Chondrocyte (in vitro differentiated cells): ENCODE measurements around the gene MAS1. TPM values are rescaled to one million over a fixed set of nuclear protein-coding genes. Genes with fewer than 3 reads are reported as not detected.
"Not testable (repeated sequence)": the region's sequence is repeated elsewhere in the genome, so short reads cannot be mapped to it uniquely, and the experiment has no call there.

ENCODE experiments used
- DNase-seq: peaks from one replicate; pipeline ENCODE4 v3.0.0; 2021; ENCODE audit warnings: mixed read lengths, low spot score
- H3K27ac Mint-ChIP-seq: one replicate; pipeline ENCODE4 v1.8.0; 2021; ENCODE audit warnings: mild to moderate bottlenecking, moderate library complexity, mixed read lengths; ENCODE audit not compliant: unreplicated experiment
- H3K27me3 Mint-ChIP-seq: 2 replicates; pipeline ENCODE4 v1.8.0; 2021; ENCODE audit warnings: low read depth, mixed read lengths
- H3K36me3 Mint-ChIP-seq: 2 replicates; pipeline ENCODE4 v1.8.0; 2021; ENCODE audit warnings: low read depth, mixed read lengths
- H3K4me1 Mint-ChIP-seq: 2 replicates; pipeline ENCODE4 v1.8.0; 2021; ENCODE audit warnings: low read depth, mild to moderate bottlenecking, mixed read lengths
- H3K4me3 Mint-ChIP-seq: one replicate; pipeline ENCODE4 v1.8.0; 2021; ENCODE audit warnings: mild to moderate bottlenecking, moderate library complexity, mixed read lengths; ENCODE audit not compliant: unreplicated experiment
- H3K9me3 Mint-ChIP-seq: 2 replicates; pipeline ENCODE4 v1.8.0; 2021; ENCODE audit warnings: low read depth, mixed read lengths
- total RNA-seq: library from RNA; stranded (reverse); gene quantifications from 3 replicates; pipeline ENCODE4 v1.2.1, GENCODE V29; 2021
- TF ChIP-seq, protein P1 (sequence below): fragments of 200-600 bp; sonication (generic); IDR thresholded peaks from 2 replicates; pipeline ENCODE4 v1.5.0; 2021; ENCODE audit warnings: antibody characterized with exemption, mild to moderate bottlenecking, moderate library complexity

MAS1 gene
- total RNA-seq, 1 donor from 2014 or later: not detected

DNA sequence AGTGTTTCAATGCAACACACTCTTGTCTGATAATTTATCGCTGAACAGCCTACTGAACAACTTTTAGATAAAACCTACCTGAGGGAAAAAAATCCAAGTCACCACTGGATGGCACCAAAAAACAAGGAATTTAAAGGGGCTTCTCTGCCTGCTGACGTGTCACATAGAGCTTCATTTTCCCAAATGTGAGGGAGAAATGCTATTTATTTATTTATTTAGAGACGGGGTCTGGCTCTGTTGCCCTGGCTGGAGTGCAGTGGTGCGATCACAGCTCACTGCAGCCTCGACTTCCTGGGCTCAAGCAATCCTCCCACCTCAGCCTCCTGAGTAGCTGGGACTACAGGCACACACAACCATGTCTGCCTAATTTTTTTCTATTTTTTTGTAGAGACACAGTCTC, 27.4 kb upstream of the MAS1 start:
- TF ChIP-seq, protein P1, sequence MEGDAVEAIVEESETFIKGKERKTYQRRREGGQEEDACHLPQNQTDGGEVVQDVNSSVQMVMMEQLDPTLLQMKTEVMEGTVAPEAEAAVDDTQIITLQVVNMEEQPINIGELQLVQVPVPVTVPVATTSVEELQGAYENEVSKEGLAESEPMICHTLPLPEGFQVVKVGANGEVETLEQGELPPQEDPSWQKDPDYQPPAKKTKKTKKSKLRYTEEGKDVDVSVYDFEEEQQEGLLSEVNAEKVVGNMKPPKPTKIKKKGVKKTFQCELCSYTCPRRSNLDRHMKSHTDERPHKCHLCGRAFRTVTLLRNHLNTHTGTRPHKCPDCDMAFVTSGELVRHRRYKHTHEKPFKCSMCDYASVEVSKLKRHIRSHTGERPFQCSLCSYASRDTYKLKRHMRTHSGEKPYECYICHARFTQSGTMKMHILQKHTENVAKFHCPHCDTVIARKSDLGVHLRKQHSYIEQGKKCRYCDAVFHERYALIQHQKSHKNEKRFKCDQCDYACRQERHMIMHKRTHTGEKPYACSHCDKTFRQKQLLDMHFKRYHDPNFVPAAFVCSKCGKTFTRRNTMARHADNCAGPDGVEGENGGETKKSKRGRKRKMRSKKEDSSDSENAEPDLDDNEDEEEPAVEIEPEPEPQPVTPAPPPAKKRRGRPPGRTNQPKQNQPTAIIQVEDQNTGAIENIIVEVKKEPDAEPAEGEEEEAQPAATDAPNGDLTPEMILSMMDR: peak; percentile 88
- H3K4me1 Mint-ChIP-seq, H3K9me3 Mint-ChIP-seq, H3K36me3 Mint-ChIP-seq, H3K27me3 Mint-ChIP-seq, DNase-seq, H3K4me3 Mint-ChIP-seq, H3K27ac Mint-ChIP-seq: not testable (repeated sequence)

- Mint-ChIP-seq H3K9me3 (peaks cover 5% of the 10 kb centered on the region), H3K27ac (no peak overlapping the region), H3K4me3 (no peak overlapping the region), H3K36me3 (peaks cover 2% of the 10 kb centered on the region), H3K27me3 (no peaks in the 10 kb centered on the region), H3K4me1 (peaks cover 6% of the 10 kb centered on the region)
- no peak for DNase-seq
- TF ChIP-seq, protein P1: no peak
Measured at GRCh38 chr6:159865226-159865920, 25.4 kb upstream of the MAS1 start.

DNA sequence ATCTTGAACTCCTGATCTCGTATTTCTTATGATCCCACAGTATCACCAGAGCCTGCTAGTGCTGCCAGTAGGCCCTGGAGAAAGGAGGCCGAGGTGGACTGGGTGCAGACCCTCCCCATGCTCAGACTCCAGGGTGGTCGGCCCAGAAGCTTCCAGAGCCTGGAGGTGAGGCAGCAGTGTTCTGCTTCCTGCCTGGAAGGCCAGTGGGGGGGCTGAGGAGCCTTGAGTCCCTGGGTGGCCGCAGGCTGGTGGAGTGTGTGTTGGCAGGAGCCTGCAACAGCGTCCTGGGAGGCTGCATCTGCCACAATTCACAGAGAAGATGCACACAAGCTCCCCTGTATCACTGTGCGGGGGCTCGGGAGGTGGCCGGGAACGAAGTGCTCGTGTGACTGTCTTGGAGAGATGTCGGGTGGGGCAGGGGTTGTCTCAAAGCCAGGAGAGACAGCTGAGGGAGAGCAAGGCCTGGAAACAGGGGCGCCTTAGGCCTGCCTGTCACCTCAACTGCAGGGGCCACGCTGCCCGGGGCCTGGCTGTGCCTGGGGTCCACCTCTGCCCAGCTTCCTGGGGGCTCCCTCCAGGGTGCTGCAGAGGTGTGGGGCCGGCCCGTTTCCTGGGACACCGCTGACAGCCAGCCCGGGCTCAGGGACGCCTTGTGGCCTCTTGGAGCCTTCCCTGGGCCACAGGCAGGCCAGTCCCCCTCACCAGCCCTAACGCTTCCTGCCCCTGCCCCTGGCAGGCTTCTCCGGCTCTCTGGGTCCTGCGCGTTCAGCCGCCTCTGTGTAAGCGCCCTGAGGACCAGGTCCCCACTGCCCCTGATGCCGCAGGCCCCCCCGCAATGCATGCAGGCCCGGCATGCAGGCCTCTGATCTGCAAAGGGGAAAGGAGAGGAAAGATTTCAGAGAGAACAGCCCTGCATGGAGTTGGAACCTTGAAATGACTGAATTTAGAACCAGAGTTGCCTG, 24.2 kb upstream of the MAS1 start:
- H3K27ac Mint-ChIP-seq: peak overlapping the region; percentile 37
- TF ChIP-seq, protein P1: no peak
- peaks cover 2% of the 10 kb centered on the region for H3K36me3 Mint-ChIP-seq
- H3K4me3 Mint-ChIP-seq: no peak overlapping the region
- H3K27me3 Mint-ChIP-seq: no peaks in the 10 kb centered on the region
- DNase-seq: no peak
- H3K4me1 Mint-ChIP-seq: no peaks in the 10 kb centered on the region
- peaks cover 5% of the 10 kb centered on the region for H3K9me3 Mint-ChIP-seq

DNA sequence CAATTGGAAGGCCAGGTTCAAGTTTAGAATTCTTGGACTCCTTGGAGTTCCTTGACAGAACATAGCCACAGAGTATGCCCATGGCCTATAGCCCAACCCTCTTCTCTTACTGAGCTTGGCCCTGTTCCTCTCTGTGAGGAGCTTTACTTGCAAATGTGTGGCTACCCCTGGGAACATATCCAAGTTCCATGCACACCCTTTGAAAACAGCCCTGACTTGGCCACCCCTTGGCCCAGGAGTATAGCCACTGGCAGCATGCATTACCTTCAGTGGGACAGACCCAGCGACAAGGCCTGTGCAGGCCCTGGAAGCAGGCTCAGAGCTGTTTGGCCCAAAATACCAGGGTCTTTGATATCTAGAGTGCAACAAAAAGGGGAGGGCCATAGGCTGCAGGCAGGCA, 19.5 kb upstream of the MAS1 start:
- Mint-ChIP-seq H3K36me3 (peaks cover 2% of the 10 kb centered on the region), H3K9me3 (peaks cover 5% of the 10 kb centered on the region), H3K27ac (no peak overlapping the region), H3K4me3 (no peak overlapping the region), H3K27me3 (no peaks in the 10 kb centered on the region), H3K4me1 (peaks cover 13% of the 10 kb centered on the region)
- no peak for DNase-seq
- TF ChIP-seq, protein P1: no peak

GRCh38 chr6:159871906-159872305, 18.9 kb upstream of the MAS1 start:
- Mint-ChIP-seq H3K9me3 (peaks cover 5% of the 10 kb centered on the region), H3K36me3 (peaks cover 2% of the 10 kb centered on the region), H3K27ac (no peak overlapping the region), H3K4me1 (peaks cover 13% of the 10 kb centered on the region), H3K4me3 (no peak overlapping the region), H3K27me3 (no peaks in the 10 kb centered on the region)
- TF ChIP-seq, protein P1: no peak
- DNase-seq: no peak
